Stimulated activated CD8-positive, alpha-beta memory T cell treated with anti-CD3 and anti-CD28 coated beads, Interleukin-4, amount 100 ng/mL, for 24 hours (primary cell): ENCODE data around the gene USP24.
"Not testable (repeated sequence)": the region's sequence is repeated elsewhere in the genome, so short reads cannot be mapped to it uniquely, and the experiment has no call there.

ENCODE experiments used
- DNase-seq: peaks from one replicate; pipeline ENCODE4 v3.0.0-alpha.2; 2020; ENCODE audit warnings: low read depth

Gene USP24

DNA sequence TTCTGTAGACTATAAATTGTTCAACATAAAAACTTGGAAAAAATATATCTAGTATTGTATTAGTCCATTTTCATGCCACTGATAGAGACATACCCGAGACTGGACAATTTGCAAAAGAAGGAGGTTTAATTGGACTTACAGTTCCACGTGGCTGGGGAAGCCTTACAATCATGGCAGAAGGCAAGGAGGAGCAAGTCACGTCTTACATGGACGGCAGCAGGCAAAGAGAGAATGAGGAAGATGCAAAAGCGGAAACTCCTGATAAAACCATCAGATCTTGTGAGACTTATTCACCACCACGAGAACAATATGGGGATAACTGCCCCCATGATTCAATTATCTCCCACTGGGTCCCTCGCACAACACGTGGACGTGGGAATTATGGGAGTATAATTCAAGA lies 15.4 kb downstream of the USP24 start:
- DNase-seq, result not testable (repeated sequence)

DNA sequence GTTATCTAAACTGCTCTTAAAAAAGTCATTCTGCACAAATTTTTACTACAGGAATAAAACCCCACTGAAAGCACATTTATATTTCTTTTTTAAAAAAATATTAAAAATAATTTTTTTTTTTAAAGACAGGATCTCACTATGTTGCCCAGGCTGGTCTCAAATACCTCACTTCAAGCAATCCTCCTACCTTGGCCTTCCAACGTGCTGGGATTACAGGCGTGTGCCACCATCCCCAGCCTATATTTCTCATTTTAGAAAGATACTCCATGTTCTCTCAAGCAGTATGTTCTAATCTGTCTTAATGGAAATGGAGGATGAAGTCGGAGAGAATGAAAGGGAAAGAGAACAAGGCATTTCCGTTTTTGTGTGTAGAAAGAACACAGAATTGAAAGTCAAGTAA lies 17.1 kb downstream of the USP24 start:
- no peak for DNase-seq

DNA sequence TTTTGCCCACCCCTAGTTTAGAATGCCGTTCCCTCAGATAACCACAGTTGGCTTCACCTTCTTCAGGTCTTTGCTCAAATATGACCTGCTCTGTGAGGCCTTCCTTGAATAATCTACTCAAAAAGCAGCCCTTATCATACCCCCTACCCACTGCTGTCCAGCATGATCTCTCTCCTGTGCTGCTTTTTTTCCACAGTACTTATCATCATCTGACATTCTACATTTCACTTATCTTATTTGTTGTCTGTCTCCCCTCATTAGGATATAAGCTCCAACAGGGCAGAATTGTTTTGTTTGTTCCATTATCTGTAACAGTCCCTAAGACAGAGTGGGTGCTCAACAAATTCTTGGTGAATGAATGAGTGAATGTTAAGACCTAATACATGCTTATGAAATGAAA lies 18.1 kb downstream of the USP24 start:
- DNase-seq, result no peak

DNA sequence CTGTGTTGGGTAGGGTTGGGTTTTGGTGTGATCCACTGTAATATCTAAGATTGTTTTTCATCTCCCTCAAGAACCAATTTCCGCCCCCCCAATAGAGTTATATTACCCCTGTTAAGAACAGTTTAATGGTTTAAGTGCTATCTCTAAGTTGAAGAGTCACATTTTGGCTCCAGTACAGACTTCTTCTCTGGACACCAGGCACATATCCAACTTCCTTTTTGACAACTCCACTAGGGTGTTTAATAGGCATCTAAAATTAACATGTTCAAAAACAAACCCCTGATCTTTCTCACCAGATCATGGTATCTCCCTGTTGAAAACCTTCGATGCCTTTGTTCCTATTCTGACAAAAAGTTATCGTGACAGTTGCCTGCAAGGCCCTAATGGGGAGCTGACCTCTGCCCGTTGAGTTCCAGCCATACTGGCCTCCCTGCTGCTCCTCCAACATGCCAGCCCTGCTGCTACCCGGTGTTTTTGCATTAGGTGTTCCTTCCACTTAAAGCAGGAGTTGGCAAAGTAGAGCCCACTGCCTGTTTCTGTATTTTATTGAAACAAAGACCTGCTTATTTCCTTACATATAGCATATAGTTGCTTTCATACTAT lies 18.6 kb downstream of the USP24 start:
- no peak for DNase-seq

DNA sequence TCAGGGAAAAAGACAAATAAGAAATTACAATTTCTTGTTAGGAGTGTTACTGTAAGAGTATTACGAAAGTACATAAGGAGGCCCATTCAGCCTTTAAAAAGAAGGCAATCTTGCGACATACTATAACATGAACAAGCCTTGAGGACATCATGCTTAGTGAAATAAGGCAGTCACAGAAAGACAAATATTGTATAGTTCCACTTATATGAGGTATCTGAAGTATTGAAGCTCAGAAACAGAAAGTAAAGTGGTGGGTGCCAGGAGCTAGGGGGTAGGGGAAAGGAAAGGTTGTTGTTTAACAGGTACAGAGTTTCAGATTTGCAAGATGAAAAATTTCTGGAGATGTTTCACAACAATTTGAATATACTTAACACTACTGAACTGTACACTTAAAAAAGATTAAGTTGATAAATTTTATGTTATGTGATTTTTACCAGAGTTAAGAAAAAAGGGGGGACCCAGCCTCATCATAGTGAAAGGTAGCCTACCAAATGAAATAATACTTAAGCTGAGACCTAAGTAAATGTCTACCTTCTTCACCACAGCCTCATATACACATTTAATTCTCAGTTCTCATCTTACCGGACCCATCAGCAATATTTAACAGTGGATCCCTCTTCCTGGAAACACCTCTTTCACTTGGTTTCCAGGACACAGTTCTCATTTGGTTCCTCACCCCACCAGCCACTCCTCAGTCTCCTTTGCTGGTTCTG lies 19.5 kb downstream of the USP24 start:
- no peak for DNase-seq

DNA sequence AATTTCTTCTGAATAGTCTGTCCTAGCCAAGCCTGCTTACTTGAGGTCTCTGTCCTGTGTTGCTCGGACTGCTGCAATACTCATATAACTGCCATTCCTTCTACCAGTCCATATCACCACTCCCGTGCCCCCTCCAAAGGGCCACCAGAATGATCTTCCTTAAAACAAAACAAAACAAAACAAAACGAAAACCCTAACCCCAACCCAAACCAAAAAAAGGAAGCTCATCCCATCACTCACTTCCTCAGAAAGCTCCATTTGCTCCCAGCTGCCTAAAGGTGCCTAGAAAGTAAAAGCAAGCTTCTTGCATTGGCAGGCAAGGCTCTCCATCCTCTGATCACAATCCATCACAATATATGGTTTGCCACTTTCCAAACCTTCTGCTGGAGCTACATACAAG lies 20.3 kb downstream of the USP24 start:
- DNase-seq, result no peak

DNA sequence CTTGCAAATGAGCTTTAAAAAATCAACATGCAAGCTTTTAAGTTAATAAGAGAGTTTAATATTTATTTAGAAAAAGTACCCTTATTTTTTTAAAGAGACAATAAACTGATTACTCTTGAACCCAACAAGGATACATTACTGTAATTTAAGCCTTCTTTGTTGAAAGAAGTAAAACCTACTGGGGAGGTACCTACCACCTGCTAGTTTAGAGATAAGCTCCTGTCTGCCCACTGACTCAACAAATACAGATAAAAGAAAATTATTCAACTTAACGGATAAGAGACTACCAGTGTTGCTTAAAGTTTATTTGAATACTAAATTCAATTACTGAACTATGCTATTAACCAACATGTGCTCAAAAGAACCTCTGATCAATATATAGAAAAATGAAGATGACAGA lies 23.1 kb downstream of the USP24 start:
- no peak for DNase-seq

DNA sequence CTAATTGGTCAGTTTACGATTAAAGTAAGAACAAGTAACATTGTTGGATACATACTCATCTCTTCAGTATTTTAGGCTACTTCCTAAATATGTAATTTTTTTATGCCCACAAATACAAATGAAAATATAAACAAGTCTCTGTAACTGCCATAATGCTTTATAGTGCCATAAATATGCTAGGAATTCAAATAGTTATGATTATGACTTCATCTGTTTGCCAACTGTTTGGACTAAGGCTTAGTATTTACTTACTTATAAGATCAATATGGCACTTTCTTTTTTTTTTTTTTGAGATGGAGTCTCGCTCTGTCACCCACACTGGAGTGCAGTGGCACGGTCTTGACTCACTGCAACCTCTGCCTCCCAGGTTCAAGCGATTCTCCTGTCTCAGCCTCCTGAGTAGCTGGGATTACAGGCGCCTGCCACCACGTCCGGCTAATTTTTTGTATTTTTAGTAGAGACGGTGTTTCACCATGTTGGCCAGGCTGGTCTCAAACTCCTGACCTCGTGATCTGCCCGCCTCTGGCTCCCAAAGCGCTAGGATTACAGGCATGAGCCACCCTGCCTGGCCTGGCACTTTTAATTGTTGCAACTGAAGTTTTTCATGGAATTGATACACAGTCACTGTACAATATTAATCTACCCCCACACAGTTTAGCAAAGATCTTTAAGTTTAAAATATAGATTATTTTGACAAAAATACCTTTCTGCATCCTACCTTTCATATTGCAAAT lies 23.8 kb downstream of the USP24 start:
- not testable (repeated sequence) for DNase-seq

DNA sequence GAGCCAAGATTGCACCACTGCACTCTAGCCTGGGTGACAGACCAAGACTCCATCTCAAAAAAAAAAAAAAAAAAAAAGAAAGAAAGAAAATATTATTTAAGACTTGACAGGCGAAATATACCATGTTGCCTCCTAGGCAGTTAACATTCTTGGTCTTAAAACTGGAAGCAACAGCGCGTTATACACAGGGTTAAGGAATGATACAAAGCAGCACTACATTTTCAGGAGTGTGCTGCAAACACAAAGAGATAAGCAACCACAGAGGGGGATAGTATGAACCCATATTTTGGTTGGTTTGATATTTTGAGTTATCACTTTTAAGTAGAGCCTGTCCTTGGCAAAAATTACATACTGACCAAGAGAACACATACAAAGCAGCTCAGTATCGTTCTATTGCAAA lies 25.1 kb downstream of the USP24 start:
- DNase-seq, result no peak

DNA sequence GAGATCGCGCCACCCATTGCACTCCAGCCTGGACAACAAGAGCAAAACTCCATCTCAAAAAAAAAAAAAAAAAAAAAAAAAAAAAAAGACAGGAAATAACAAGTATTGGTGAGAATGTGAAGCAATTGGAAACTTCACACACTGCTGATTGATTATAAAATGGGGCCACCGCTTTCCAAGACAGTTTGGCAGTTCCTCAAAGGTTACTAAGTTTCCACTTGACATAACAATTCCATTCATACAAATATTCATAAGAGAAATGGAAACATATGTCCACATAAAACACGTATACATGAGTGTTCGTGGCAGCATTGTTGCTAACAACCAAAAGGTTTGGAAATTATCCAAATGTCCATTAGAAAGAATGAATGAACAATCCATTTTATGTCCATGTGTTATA lies 26.3 kb downstream of the USP24 start:
- no peak for DNase-seq

DNA sequence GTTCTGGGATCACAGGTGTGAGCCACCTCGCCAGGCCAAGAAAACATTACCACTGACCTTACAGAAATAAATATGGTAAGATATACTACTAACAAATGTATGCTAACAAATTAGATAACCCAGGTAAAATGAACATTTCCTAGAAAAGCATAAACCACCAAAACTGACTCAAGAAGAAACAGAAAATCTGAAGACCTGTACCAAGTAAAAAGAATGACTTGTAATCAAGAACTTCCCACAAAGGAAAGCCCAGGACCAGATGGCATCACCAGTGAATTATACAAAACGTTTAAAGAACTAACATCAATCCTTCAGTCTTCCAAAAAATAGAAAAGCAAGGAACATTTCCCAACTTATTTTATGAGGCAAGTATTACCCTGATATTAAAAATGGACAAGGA lies 29.3 kb downstream of the USP24 start:
- no peak for DNase-seq

DNA sequence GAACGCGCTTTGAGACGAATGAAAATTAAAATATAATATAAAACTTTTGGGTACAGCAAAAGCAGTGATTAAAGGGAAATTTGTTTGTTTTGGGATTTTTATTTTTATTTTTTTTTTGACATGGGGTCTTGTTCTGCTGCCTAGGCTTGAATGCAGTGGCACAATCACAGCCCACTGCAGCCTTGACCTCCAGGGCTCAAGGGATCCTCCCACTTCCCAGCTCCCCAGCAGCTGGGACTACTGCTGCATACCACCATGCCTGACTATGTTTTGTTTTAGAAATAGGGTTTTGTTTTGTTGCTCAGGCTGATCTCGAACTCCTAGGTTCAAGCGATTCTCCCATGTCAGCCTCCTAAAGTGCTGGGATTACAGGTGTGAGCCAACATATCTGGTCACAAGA lies 30.3 kb downstream of the USP24 start:
- no peak for DNase-seq

DNA sequence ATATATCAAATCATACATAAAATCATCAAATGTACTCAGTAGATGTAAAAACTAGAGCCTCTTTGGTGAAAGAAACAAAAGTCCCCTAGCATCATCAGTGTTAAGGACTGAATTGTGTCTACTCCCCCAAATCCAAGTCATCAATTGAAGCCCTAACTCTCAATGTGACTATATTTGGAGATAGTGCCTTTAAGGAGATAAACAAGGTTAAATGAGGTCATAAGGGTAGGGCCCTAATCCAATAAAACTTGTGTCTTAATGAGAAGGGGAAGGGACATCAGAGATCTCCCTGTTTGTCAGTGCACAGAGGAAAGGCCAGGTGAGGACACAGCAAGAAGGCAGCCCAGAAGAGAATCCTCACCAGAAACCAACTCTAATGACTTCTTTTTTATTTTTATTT lies 33.5 kb downstream of the USP24 start:
- no peak for DNase-seq

DNA sequence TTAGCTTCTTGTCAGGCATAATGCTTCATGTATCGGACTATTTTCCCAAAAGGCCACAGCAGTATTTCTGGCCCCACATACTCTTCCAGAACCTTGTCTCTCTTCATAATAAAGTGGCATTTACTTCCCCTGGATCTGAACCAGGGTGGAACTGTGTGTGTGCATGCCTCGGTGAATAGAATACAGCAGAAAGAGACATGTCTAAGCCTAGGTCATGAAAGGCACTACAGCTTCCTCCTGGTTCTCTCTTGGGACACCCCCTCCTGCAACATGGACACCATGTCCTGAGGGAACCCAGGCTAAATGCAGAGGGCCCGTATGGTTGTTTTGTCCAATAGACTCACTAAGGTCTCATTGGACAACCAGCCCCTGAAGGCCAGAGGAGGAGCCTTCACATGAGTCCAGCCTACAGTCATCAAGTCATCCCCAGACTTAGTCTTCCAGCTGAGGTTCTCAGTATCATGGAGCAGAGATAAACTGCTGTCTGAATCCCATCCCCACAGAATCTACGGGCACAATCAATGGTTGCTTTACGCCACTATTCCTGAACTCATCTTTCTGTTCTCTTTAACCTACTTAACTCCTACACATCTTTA lies 35.0 kb downstream of the USP24 start:
- DNase-seq, result no peak

DNA sequence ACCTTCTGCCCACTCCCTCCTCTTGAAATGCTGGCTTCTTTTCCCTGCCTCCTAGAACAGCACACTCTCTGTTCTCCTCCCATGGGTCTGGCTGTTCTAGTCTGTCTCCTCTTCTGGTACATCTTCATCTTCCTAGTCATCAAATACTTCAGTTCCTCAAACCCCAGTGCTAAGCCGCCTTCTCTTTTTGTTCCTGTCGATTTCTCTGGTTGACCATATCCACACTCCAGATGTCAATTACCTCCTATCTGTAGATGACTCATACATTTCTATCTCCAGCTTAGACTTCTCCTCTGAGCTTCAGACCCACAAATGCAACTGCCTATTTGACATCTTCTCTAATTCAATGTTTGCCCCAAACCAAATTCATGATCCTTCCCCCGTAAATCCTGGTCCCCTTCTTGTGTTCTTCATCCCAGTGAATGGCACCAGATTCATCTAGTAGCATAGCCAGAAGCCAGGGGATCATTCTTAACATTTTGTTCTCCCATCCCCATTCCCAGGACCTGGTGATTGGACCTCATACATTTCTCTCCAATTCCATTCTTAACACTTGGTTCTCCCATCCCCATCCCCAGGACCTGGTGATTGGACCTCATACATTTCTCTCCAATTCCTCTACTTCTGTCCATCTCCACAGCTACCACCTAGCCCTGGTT lies 35.9 kb downstream of the USP24 start:
- no peak for DNase-seq

DNA sequence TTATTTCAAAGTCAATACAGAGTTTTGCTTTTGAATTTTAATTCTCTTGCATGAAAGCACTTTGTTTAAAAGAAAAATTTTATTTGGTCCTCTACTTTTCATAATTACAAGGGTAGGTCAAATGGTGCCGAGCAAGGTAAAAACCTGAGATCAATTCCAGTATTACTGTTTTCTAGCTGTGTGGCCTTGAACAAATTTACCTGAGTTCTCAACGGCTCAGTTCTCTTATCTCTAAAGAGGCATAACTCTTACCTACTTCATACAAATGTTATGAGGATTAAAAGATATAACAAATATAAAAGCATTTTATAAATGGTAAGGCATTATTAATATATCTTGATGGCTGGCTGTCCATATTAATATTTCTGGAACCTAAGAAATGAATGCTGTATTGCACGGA lies 42.5 kb downstream of the USP24 start:
- DNase-seq, result no peak

DNA sequence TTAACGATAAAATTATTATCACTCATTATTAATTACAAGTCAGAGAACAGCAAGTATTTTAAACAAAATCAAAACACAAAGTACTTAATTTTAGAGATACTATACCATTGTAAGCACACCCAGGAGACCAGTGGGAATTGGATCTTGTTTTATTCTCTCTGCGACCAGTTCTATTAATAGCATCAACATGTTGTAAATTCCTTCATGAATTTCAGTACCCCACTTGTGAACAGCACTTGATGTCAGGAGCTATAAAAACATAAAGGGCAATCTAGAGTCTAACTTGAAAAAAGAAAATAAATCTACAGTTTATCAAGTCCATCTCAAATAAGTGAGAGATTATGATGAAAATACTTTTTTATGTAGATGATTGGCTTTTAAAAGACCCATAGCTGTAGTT lies 42.9 kb downstream of the USP24 start:
- no peak for DNase-seq

DNA sequence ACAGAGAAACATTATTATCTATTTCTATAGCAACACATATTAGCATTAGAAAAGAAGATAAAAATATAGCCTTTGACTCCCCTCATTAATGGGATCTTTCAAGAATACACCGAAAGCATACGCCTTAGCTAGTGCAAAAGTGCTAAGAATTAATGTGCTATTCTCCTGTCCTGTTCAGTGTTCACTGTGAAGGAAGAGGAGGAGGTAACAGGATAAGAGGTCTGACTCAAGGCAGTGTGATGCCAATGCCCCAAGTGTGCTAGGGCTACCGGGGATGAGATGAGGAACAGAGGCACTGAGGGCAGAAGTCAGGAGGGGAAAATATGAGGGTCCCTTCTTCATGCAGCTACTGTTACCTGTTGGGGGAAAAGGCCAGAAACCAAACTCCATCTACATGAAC lies 43.5 kb downstream of the USP24 start:
- no peak for DNase-seq

DNA sequence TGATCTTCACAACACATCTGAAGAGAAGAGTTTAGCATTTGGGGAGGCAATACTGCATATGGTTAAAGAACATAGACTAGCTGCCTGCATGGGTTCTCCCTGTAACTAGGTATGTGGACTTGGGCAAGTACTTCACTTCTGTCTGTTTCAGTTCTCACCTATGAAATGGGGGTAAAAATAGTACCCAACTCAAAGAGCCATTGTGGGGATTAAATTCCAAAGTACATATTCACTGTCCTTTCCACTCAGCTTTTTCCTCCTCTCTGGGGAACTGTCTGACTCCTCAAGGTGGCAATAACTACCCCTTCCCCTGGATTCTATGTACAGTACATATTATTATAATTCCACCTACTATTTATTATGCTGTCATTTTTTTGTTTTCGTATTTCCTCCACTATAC lies 44.7 kb downstream of the USP24 start:
- no peak for DNase-seq

DNA sequence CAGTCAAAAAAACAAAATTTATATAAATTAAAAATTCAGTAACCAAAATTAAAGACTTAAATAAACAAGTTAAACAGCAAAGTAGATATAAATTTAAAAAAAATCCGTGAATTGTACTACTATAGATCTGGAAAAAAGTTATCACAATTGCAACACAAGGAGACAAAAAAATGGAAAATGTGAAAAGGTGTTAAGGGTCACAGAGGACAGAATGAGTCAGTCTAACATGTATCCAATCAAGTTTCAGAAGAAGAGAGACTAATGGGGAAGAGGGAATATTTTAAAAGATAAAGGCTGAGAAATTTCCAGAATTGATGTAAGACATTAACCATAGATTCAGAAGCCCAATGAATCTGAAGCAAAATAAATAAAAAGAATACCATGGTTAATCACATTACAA lies 46.0 kb downstream of the USP24 start:
- DNase-seq, result no peak

DNA sequence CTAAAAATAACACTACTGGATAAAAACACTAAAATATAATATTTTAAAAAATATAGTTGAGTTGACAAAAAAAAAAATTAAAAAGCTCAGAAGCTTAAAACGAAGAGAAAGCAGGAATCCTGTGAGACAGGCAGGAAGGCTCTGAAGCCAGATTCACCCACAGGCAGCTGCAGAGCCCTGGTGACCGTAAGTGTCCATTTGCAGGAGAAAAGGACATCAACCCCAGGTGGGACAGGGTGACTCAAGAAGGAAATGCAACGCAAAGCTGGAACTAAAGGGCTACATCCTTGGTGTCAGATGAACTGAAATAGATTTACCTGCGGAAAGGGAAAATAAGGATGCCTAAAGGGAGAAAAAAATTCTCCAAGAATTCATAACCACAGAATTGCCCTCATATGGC lies 46.8 kb downstream of the USP24 start:
- no peak for DNase-seq

DNA sequence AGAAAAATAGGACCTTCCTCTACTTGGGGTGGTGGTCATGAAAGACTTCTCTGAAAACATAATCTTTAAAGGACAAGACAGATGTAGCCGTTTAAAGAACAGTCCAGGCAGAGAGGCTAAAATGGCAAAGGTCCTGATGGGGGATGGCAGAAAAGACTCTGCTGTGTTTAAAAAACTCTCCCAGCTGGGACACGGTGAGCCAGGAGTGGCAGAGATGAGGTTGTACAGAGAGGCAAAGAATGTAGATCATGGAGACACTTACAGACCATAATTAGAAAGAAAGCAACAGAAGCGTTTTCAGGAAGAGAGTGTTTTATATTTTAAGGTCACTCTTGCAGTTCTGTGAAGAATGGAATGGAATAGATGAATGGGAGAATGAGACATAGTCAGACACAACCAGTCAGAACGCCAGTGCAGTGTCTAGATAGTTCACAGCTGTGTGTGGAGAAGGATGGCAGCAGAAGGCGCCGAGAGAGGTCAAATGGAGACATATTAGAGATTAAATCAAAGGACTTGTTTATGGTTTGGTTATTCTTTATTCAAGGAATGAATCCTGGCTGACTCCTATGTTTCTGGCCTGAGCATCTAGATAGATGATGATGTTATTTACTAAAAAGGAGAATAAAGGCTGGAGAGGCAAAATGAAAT lies 47.8 kb downstream of the USP24 start:
- DNase-seq, result no peak
